ENCODE measurements around the gene VGLL4. TPM values are rescaled to one million over a fixed set of nuclear protein-coding genes. Genes with fewer than 3 reads are reported as not detected.

VGLL4 gene
- total RNA-seq, 5 donors from 2014 or later (not counting 1 experiment from before 2014, with no cell fraction given): 24.7 to 33.4 (median 28.4) TPM

- no peak overlapping the region for H3K27ac ChIP-seq (ENCODE audit: low read length)
- ATAC-seq (replicated peaks in 1 of 4) (no peak), DNase-seq (no peak)
- Mint-ChIP-seq H3K9me3 (no peaks in the 10 kb centered on the region), H3K27ac (no peak overlapping the region), H3K36me3 (no peaks in the 10 kb centered on the region), H3K27me3 (no peaks in the 10 kb centered on the region), H3K4me3 (no peak overlapping the region), H3K4me1 (peaks cover 3 to 10% (median 9%) of the 10 kb centered on the region in 3 donors)
- CTCF ChIA-PET: interaction anchor here (1.0 to 5.2 kb wide), 2 partner anchors 108 to 275 kb away, joined by 3 to 44 read pairs; no protein-coding TSS in a partner anchor
- H3K27me3 ChIP-seq (replicated peaks in 1 of 2; ENCODE audit: control insufficient read depth in 2 of 2, extremely low read depth in 1 of 2, insufficient read depth in 2 of 2, low read length in 1 of 2): no peaks in the 10 kb centered on the region
- no peaks in the 10 kb centered on the region for H3K36me3 ChIP-seq (ENCODE audit: control insufficient read depth in 2 of 2, extremely low read depth in 1 of 2, insufficient read depth in 1 of 2, low read length in 1 of 2)
- POLR2A ChIA-PET: no interaction called here
- peaks cover 0 to 4% of the 10 kb centered on the region in 2 experiments for H3K4me1 ChIP-seq (ENCODE audit: control insufficient read depth in 1 of 2, extremely low read depth in 1 of 2, insufficient read depth in 2 of 2, low read length in 2 of 2)
- no peak overlapping the region for H3K4me3 ChIP-seq (ENCODE audit: control insufficient read depth in 1 of 2, extremely low read depth in 1 of 2, low read length in 1 of 2)
- no CpG with 5 or more reads among the region's 4 CpGs for WGBS (ENCODE audit: insufficient coverage)
- no peaks in the 10 kb centered on the region for H3K9me3 ChIP-seq
Observed at GRCh38 chr3:11654166-11654565, 10.5 kb upstream of the VGLL4 start.

GRCh38 chr3:11653298-11654055 is 9.8 kb upstream of the VGLL4 start:
- ChIA-PET CTCF (interaction anchor here (1.0 to 5.2 kb wide), 2 partner anchors 108 to 274 kb away, joined by 3 to 44 read pairs; no protein-coding TSS in a partner anchor), POLR2A (no interaction called here)
- no peaks in the 10 kb centered on the region for H3K36me3 Mint-ChIP-seq
- no peak overlapping the region for H3K4me3 ChIP-seq (ENCODE audit: control insufficient read depth in 1 of 2, extremely low read depth in 1 of 2, low read length in 1 of 2)
- ATAC-seq (replicated peaks in 1 of 4): no peak
- H3K27me3 ChIP-seq (replicated peaks in 1 of 2; ENCODE audit: control insufficient read depth in 2 of 2, extremely low read depth in 1 of 2, insufficient read depth in 2 of 2, low read length in 1 of 2): no peaks in the 10 kb centered on the region
- no peak overlapping the region for H3K4me3 Mint-ChIP-seq
- no peaks in the 10 kb centered on the region for H3K9me3 Mint-ChIP-seq
- no peak overlapping the region for H3K27ac Mint-ChIP-seq
- 100% methylated on average over 2 of the region's 11 CpGs for WGBS (ENCODE audit: insufficient coverage)
- H3K27me3 Mint-ChIP-seq: no peaks in the 10 kb centered on the region
- H3K4me1 ChIP-seq (ENCODE audit: control insufficient read depth in 1 of 2, extremely low read depth in 1 of 2, insufficient read depth in 2 of 2, low read length in 2 of 2): peaks cover 0 to 4% of the 10 kb centered on the region in 2 experiments
- H3K9me3 ChIP-seq: no peaks in the 10 kb centered on the region
- H3K4me1 Mint-ChIP-seq: peaks cover 3 to 10% (median 9%) of the 10 kb centered on the region in 3 donors
- no peak for DNase-seq
- H3K36me3 ChIP-seq (ENCODE audit: control insufficient read depth in 2 of 2, extremely low read depth in 1 of 2, insufficient read depth in 1 of 2, low read length in 1 of 2): no peaks in the 10 kb centered on the region
- H3K27ac ChIP-seq (ENCODE audit: low read length): no peak overlapping the region

GRCh38 chr3:11651900-11652299 is 8.2 kb upstream of the VGLL4 start:
- Histone ChIP-seq H3K36me3 (ENCODE audit: control insufficient read depth in 2 of 2, extremely low read depth in 1 of 2, insufficient read depth in 1 of 2, low read length in 1 of 2) (no peaks in the 10 kb centered on the region), H3K4me1 (ENCODE audit: control insufficient read depth in 1 of 2, extremely low read depth in 1 of 2, insufficient read depth in 2 of 2, low read length in 2 of 2) (peaks cover 0 to 4% of the 10 kb centered on the region in 2 experiments), H3K4me3 (ENCODE audit: control insufficient read depth in 1 of 2, extremely low read depth in 1 of 2, low read length in 1 of 2) (no peak overlapping the region), H3K9me3 (no peaks in the 10 kb centered on the region), H3K27me3 (replicated peaks in 1 of 2; ENCODE audit: control insufficient read depth in 2 of 2, extremely low read depth in 1 of 2, insufficient read depth in 2 of 2, low read length in 1 of 2) (no peaks in the 10 kb centered on the region), H3K27ac (ENCODE audit: low read length) (no peak overlapping the region)
- H3K27ac Mint-ChIP-seq: no peak overlapping the region
- peak in 1 of 35 experiments; percentile 71 for DNase-seq
- no peaks in the 10 kb centered on the region for H3K9me3 Mint-ChIP-seq
- no peak overlapping the region for H3K4me3 Mint-ChIP-seq
- POLR2A ChIA-PET: interaction anchor here in 1 of 2 donors (0.6 to 0.7 kb wide), 3 partner anchors 14 to 273 kb away, joined by 3 to 5 read pairs (median 3); no protein-coding TSS in a partner anchor
- peak in 1 of 4 experiments; percentile 50 for ATAC-seq (replicated peaks in 1 of 4)
- H3K4me1 Mint-ChIP-seq: peaks cover 3 to 10% (median 9%) of the 10 kb centered on the region in 3 donors
- no peaks in the 10 kb centered on the region for H3K27me3 Mint-ChIP-seq
- CTCF ChIA-PET: interaction anchor here (0.6 to 5.2 kb wide), 15 partner anchors 9 to 706 kb away, joined by 3 to 44 read pairs (median 5); partner anchors contain the start of genes ATG7 (in 1 of the 2) and VGLL4 (in 1 of the 2)
- WGBS (ENCODE audit: insufficient coverage): no CpG with 5 or more reads among the region's 2 CpGs
- no peaks in the 10 kb centered on the region for H3K36me3 Mint-ChIP-seq

GRCh38 chr3:11651477-11651876 is 7.8 kb upstream of the VGLL4 start:
- Mint-ChIP-seq H3K4me1 (peaks cover 3 to 10% (median 9%) of the 10 kb centered on the region in 3 donors), H3K27me3 (no peaks in the 10 kb centered on the region), H3K4me3 (no peak overlapping the region), H3K36me3 (no peaks in the 10 kb centered on the region), H3K9me3 (no peaks in the 10 kb centered on the region), H3K27ac (no peak overlapping the region)
- ChIA-PET CTCF (interaction anchor here (0.6 to 5.2 kb wide), 18 partner anchors 8 to 706 kb away, joined by 3 to 44 read pairs (median 4); partner anchors contain the start of genes ATG7 (in 1 of the 2) and VGLL4 (in 1 of the 2)), POLR2A (interaction anchor here (0.6 to 0.7 kb wide), 4 partner anchors 14 to 272 kb away, joined by 3 to 5 read pairs (median 3); no protein-coding TSS in a partner anchor)
- Histone ChIP-seq H3K27ac (ENCODE audit: low read length) (no peak overlapping the region), H3K27me3 (replicated peaks in 1 of 2; ENCODE audit: control insufficient read depth in 2 of 2, extremely low read depth in 1 of 2, insufficient read depth in 2 of 2, low read length in 1 of 2) (no peaks in the 10 kb centered on the region), H3K4me1 (ENCODE audit: control insufficient read depth in 1 of 2, extremely low read depth in 1 of 2, insufficient read depth in 2 of 2, low read length in 2 of 2) (peaks cover 0 to 4% of the 10 kb centered on the region in 2 experiments), H3K36me3 (ENCODE audit: control insufficient read depth in 2 of 2, extremely low read depth in 1 of 2, insufficient read depth in 1 of 2, low read length in 1 of 2) (no peaks in the 10 kb centered on the region), H3K9me3 (no peaks in the 10 kb centered on the region), H3K4me3 (ENCODE audit: control insufficient read depth in 1 of 2, extremely low read depth in 1 of 2, low read length in 1 of 2) (no peak overlapping the region)
- WGBS (ENCODE audit: insufficient coverage): no CpG with 5 or more reads among the region's 4 CpGs
- DNase-seq (no peak), ATAC-seq (replicated peaks in 1 of 4) (no peak)

GRCh38 chr3:11650391-11650790 is 6.7 kb upstream of the VGLL4 start:
- Mint-ChIP-seq H3K27me3 (no peaks in the 10 kb centered on the region), H3K4me1 (peaks cover 0 to 4% (median 3%) of the 10 kb centered on the region in 3 donors), H3K4me3 (no peak overlapping the region), H3K9me3 (no peaks in the 10 kb centered on the region), H3K27ac (no peak overlapping the region), H3K36me3 (no peaks in the 10 kb centered on the region)
- DNase-seq: no peak
- no peak for ATAC-seq (replicated peaks in 1 of 4)
- H3K36me3 ChIP-seq (ENCODE audit: control insufficient read depth in 2 of 2, extremely low read depth in 1 of 2, insufficient read depth in 1 of 2, low read length in 1 of 2): no peaks in the 10 kb centered on the region
- POLR2A ChIA-PET: no interaction called here
- H3K27me3 ChIP-seq (replicated peaks in 1 of 2; ENCODE audit: control insufficient read depth in 2 of 2, extremely low read depth in 1 of 2, insufficient read depth in 2 of 2, low read length in 1 of 2): no peaks in the 10 kb centered on the region
- no peaks in the 10 kb centered on the region for H3K9me3 ChIP-seq
- H3K4me3 ChIP-seq (ENCODE audit: control insufficient read depth in 1 of 2, extremely low read depth in 1 of 2, low read length in 1 of 2): no peak overlapping the region
- CTCF ChIA-PET: interaction anchor here (0.6 to 5.2 kb wide), 10 partner anchors 9 to 307 kb away, joined by 3 to 44 read pairs (median 3); no protein-coding TSS in a partner anchor
- H3K27ac ChIP-seq (ENCODE audit: low read length): no peak overlapping the region
- peaks cover 0 to under 1% of the 10 kb centered on the region in 2 experiments for H3K4me1 ChIP-seq (ENCODE audit: control insufficient read depth in 1 of 2, extremely low read depth in 1 of 2, insufficient read depth in 2 of 2, low read length in 2 of 2)
- no CpG with 5 or more reads among the region's 3 CpGs for WGBS (ENCODE audit: insufficient coverage)

- ChIA-PET CTCF (interaction anchor here (0.6 to 5.2 kb wide), 9 partner anchors 10 to 376 kb away, joined by 3 to 44 read pairs (median 3); partner anchors contain the start of gene ATG7 (in 1 of the 2)), POLR2A (interaction anchor here (0.6 kb wide), 4 partner anchors 256 to 329 kb away, joined by 3 to 6 read pairs (median 4); no protein-coding TSS in a partner anchor)
- no peaks in the 10 kb centered on the region for H3K9me3 Mint-ChIP-seq
- H3K27me3 Mint-ChIP-seq: no peaks in the 10 kb centered on the region
- H3K4me3 Mint-ChIP-seq: no peak overlapping the region
- WGBS (ENCODE audit: insufficient coverage): 100% methylated on average over 1 of the region's 1 CpG
- ATAC-seq (replicated peaks in 1 of 4) (no peak), DNase-seq (no peak)
- H3K4me1 Mint-ChIP-seq: peaks cover 2 to 4% (median 4%) of the 10 kb centered on the region in 3 donors
- H3K27ac ChIP-seq (ENCODE audit: low read length): no peak overlapping the region
- H3K9me3 ChIP-seq: no peaks in the 10 kb centered on the region
- H3K36me3 ChIP-seq (ENCODE audit: control insufficient read depth in 2 of 2, extremely low read depth in 1 of 2, insufficient read depth in 1 of 2, low read length in 1 of 2): no peaks in the 10 kb centered on the region
- no peak overlapping the region for H3K27ac Mint-ChIP-seq
- H3K27me3 ChIP-seq (replicated peaks in 1 of 2; ENCODE audit: control insufficient read depth in 2 of 2, extremely low read depth in 1 of 2, insufficient read depth in 2 of 2, low read length in 1 of 2): no peaks in the 10 kb centered on the region
- H3K4me1 ChIP-seq (ENCODE audit: control insufficient read depth in 1 of 2, extremely low read depth in 1 of 2, insufficient read depth in 2 of 2, low read length in 2 of 2): peaks cover 0 to 3% of the 10 kb centered on the region in 2 experiments
- no peak overlapping the region for H3K4me3 ChIP-seq (ENCODE audit: control insufficient read depth in 1 of 2, extremely low read depth in 1 of 2, low read length in 1 of 2)
- H3K36me3 Mint-ChIP-seq: no peaks in the 10 kb centered on the region
Observed at GRCh38 chr3:11648735-11649134, 5.0 kb upstream of the VGLL4 start.
